Neuronal stem cell (in vitro differentiated cells): ENCODE data around the gene WWP2.

Source experiments
- DNase-seq: peaks from one replicate; pipeline ENCODE4 v3.0.0-alpha.2; 2013; ENCODE audit warnings: low spot score
- H2AFZ ChIP-seq: one replicate; pipeline ENCODE4 v1.6.1; 2013; ENCODE audit warnings: mild to moderate bottlenecking, low read length, inconsistent platforms
- H2AK5ac ChIP-seq: 2 replicates; pipeline ENCODE4 v1.6.1; 2013; ENCODE audit warnings: low read depth, mild to moderate bottlenecking, inconsistent platforms, low read length, moderate library complexity, mixed read lengths
- H2BK120ac ChIP-seq: 2 replicates; pipeline ENCODE4 v1.6.1; 2013; ENCODE audit warnings: low read depth, mild to moderate bottlenecking, inconsistent platforms, low read length, moderate library complexity, mixed read lengths
- H2BK12ac ChIP-seq: one replicate; pipeline ENCODE4 v1.6.1; 2013; ENCODE audit warnings: low read length, inconsistent platforms
- H2BK15ac ChIP-seq: 2 replicates; pipeline ENCODE4 v1.6.1; 2013; ENCODE audit warnings: mild to moderate bottlenecking, low read length, inconsistent platforms, mixed read lengths
- H2BK5ac ChIP-seq: one replicate; pipeline ENCODE4 v1.6.1; 2013; ENCODE audit warnings: inconsistent platforms, mild to moderate bottlenecking, low read length, moderate library complexity
- H3K14ac ChIP-seq: one replicate; pipeline ENCODE4 v1.6.1; 2013; ENCODE audit warnings: low read length, inconsistent platforms
- H3K18ac ChIP-seq: 2 replicates; pipeline ENCODE4 v1.6.1; 2013; ENCODE audit warnings: low read length, inconsistent platforms
- H3K23ac ChIP-seq: 2 replicates; pipeline ENCODE4 v1.6.1; 2013; ENCODE audit warnings: low read depth, mild to moderate bottlenecking, mixed read lengths, low read length, inconsistent platforms; ENCODE audit not compliant: poor library complexity
- H3K27ac ChIP-seq: replicated peaks from 3 replicates; pipeline ENCODE4 v1.5.1; 2013; ENCODE audit warnings: low read length, inconsistent platforms
- H3K27me3 ChIP-seq, 3 experiments: 2 replicates each; pipeline ENCODE4 v1.6.1; 2013; ENCODE audit warnings: low read length in 3 of 3, mild to moderate bottlenecking in 2 of 3, inconsistent platforms in 1 of 3, low read depth in 1 of 3, mixed read lengths in 1 of 3, moderate library complexity in 1 of 3; ENCODE audit not compliant: control insufficient read depth in 3 of 3, insufficient read depth in 3 of 3
- H3K36me3 ChIP-seq, 2 donors: replicated peaks in 1 of 2; 2 replicates each; pipeline ENCODE4 v1.6.1; 2013; ENCODE audit warnings: low read length in 2 of 2; ENCODE audit not compliant: control insufficient read depth in 2 of 2, insufficient read depth in 2 of 2
- H3K4ac ChIP-seq: 2 replicates; pipeline ENCODE4 v1.6.1; 2013; ENCODE audit warnings: inconsistent platforms, mild to moderate bottlenecking, low read length, moderate library complexity
- H3K4me1 ChIP-seq, 2 donors: 1 replicate in 1 of 2; 2 replicates in 1 of 2; pipeline ENCODE4 v1.6.1; 2013; ENCODE audit warnings: low read length in 2 of 2, low read depth in 1 of 2; ENCODE audit not compliant: control insufficient read depth in 2 of 2, insufficient read depth in 1 of 2
- H3K4me2 ChIP-seq: one replicate; pipeline ENCODE4 v1.6.1; 2013; ENCODE audit warnings: mild to moderate bottlenecking, low read length, inconsistent platforms; ENCODE audit not compliant: insufficient read depth, poor library complexity, severe bottlenecking
- H3K4me3 ChIP-seq, 2 donors: 2 replicates each; pipeline ENCODE4 v1.5.1; 2013; ENCODE audit warnings: low read length in 2 of 2, mild to moderate bottlenecking in 2 of 2, inconsistent platforms in 1 of 2, moderate library complexity in 1 of 2
- H3K79me1 ChIP-seq: one replicate; pipeline ENCODE4 v1.6.1; 2013; ENCODE audit warnings: low read depth, mild to moderate bottlenecking, inconsistent platforms, low read length, moderate library complexity
- H3K9ac ChIP-seq: one replicate; pipeline ENCODE4 v1.6.1; 2013; ENCODE audit warnings: mild to moderate bottlenecking, low read depth, low read length, inconsistent platforms; ENCODE audit not compliant: poor library complexity
- H3K9me3 ChIP-seq, 2 donors: replicated peaks in 1 of 2; 2 replicates each; pipeline versions ENCODE3 to v1.6.1; 2013; ENCODE audit warnings: low read length in 2 of 2, mild to moderate bottlenecking in 2 of 2, inconsistent platforms in 1 of 2, low read depth in 1 of 2, mixed read lengths in 1 of 2, moderate library complexity in 1 of 2; ENCODE audit not compliant: control insufficient read depth in 2 of 2, insufficient read depth in 1 of 2
- H4K8ac ChIP-seq: one replicate; pipeline ENCODE4 v1.6.1; 2013; ENCODE audit warnings: low read depth, mild to moderate bottlenecking, inconsistent platforms, low read length, moderate library complexity
- H4K91ac ChIP-seq: one replicate; pipeline ENCODE4 v1.6.1; 2013; ENCODE audit warnings: low read length, low read depth, mild to moderate bottlenecking, inconsistent platforms; ENCODE audit not compliant: poor library complexity
- WGBS, 2 donors: extraction: QIAGEN DNeasy Blood & Tissue Kit; methylation state at CpG; one replicate each; pipeline ENCODE4 v1.1.7; 2013; ENCODE audit warnings: missing lambda C conversion rate in 2 of 2, mixed read lengths in 1 of 2; ENCODE audit not compliant: insufficient read length in 2 of 2, insufficient replicate concordance in 1 of 2; ENCODE audit errors: extremely low coverage in 2 of 2; 5-methylcytosine and 5-hydroxymethylcytosine counted together

The WWP2 gene

GRCh38 chr16:69871708-69872107 is 109.6 kb downstream of the WWP2 start:
- H3K18ac ChIP-seq = no peak overlapping the region
- no peak overlapping the region for H3K9ac ChIP-seq
- H3K27me3 ChIP-seq = no peaks in the 10 kb centered on the region
- H2AK5ac ChIP-seq = no peak overlapping the region
- peaks cover 5 to 37% of the 10 kb centered on the region in 2 donors for H3K36me3 ChIP-seq
- peaks cover 3 to 14% of the 10 kb centered on the region in 2 donors for H3K9me3 ChIP-seq
- H2BK120ac ChIP-seq = no peak overlapping the region
- no peak overlapping the region for H3K14ac ChIP-seq
- no peak overlapping the region for H3K4me2 ChIP-seq
- no peak overlapping the region for H3K27ac ChIP-seq
- H3K79me1 ChIP-seq = no peaks in the 10 kb centered on the region
- H3K23ac ChIP-seq = no peak overlapping the region
- DNase-seq = no peak
- no peaks in the 10 kb centered on the region for H3K4me1 ChIP-seq
- H2BK5ac ChIP-seq = no peak overlapping the region
- H2AFZ ChIP-seq = no peak overlapping the region
- H2BK12ac ChIP-seq = no peak overlapping the region
- H4K8ac ChIP-seq = no peak overlapping the region
- H2BK15ac ChIP-seq = no peak overlapping the region
- no CpG with 5 or more reads among the region's 15 CpGs for WGBS, 2 donors
- no peak overlapping the region for H4K91ac ChIP-seq
- no peak overlapping the region for H3K4ac ChIP-seq
- no peak overlapping the region for H3K4me3 ChIP-seq

GRCh38 chr16:69872888-69873287 is 110.8 kb downstream of the WWP2 start:
- no peak overlapping the region for H3K27ac ChIP-seq
- no peak overlapping the region for H3K23ac ChIP-seq
- H3K4me2 ChIP-seq = no peak overlapping the region
- H2BK120ac ChIP-seq = no peak overlapping the region
- peaks cover 8 to 41% of the 10 kb centered on the region in 2 donors for H3K36me3 ChIP-seq
- WGBS, 2 donors = no CpG with 5 or more reads among the region's 7 CpGs
- H4K91ac ChIP-seq = no peak overlapping the region
- no peak overlapping the region for H3K4me3 ChIP-seq
- no peak overlapping the region for H2AK5ac ChIP-seq
- H3K27me3 ChIP-seq = no peaks in the 10 kb centered on the region
- no peak overlapping the region for H2BK12ac ChIP-seq
- no peak overlapping the region for H3K18ac ChIP-seq
- H4K8ac ChIP-seq = peak overlapping the region; percentile 49
- no peak overlapping the region for H2BK5ac ChIP-seq
- H2AFZ ChIP-seq = no peak overlapping the region
- no peak overlapping the region for H3K9ac ChIP-seq
- no peak overlapping the region for H2BK15ac ChIP-seq
- DNase-seq = no peak
- H3K79me1 ChIP-seq = no peaks in the 10 kb centered on the region
- H3K9me3 ChIP-seq = peaks cover 6 to 16% of the 10 kb centered on the region in 2 donors
- H3K4ac ChIP-seq = no peak overlapping the region
- H3K14ac ChIP-seq = peak overlapping the region; percentile 58
- no peaks in the 10 kb centered on the region for H3K4me1 ChIP-seq

GRCh38 chr16:69873783-69874182 is 111.7 kb downstream of the WWP2 start:
- H3K18ac ChIP-seq = no peak overlapping the region
- no peak overlapping the region for H2BK15ac ChIP-seq
- no peak overlapping the region for H2BK12ac ChIP-seq
- no peaks in the 10 kb centered on the region for H3K27me3 ChIP-seq
- no peak overlapping the region for H4K91ac ChIP-seq
- no peak overlapping the region for H3K14ac ChIP-seq
- WGBS, 2 donors = no CpG with 5 or more reads among the region's 3 CpGs
- no peak overlapping the region for H3K9ac ChIP-seq
- H3K4me3 ChIP-seq = no peak overlapping the region
- peaks cover 8 to 41% of the 10 kb centered on the region in 2 donors for H3K36me3 ChIP-seq
- no peak for DNase-seq
- H3K4me1 ChIP-seq = no peaks in the 10 kb centered on the region
- no peak overlapping the region for H2AK5ac ChIP-seq
- no peak overlapping the region for H3K27ac ChIP-seq
- H3K79me1 ChIP-seq = no peaks in the 10 kb centered on the region
- H3K4ac ChIP-seq = no peak overlapping the region
- no peak overlapping the region for H2BK120ac ChIP-seq
- H4K8ac ChIP-seq = no peak overlapping the region
- H3K23ac ChIP-seq = no peak overlapping the region
- peaks cover 3 to 16% of the 10 kb centered on the region in 2 donors for H3K9me3 ChIP-seq
- no peak overlapping the region for H3K4me2 ChIP-seq
- no peak overlapping the region for H2BK5ac ChIP-seq
- no peak overlapping the region for H2AFZ ChIP-seq

GRCh38 chr16:69874271-69874670 is 112.1 kb downstream of the WWP2 start:
- Histone ChIP-seq H3K27ac (no peak overlapping the region), H3K14ac (no peak overlapping the region), H3K4me3 (no peak overlapping the region), H3K79me1 (no peaks in the 10 kb centered on the region), H3K4me1 (no peaks in the 10 kb centered on the region), H4K8ac (no peak overlapping the region), H3K27me3 (no peaks in the 10 kb centered on the region), H4K91ac (no peak overlapping the region), H3K4ac (no peak overlapping the region), H2BK120ac (no peak overlapping the region), H2BK12ac (no peak overlapping the region), H3K36me3 (peaks cover 8 to 44% of the 10 kb centered on the region in 2 donors), H3K4me2 (no peak overlapping the region), H3K9ac (no peak overlapping the region), H3K9me3 (peaks cover 3 to 19% of the 10 kb centered on the region in 2 donors), H3K18ac (no peak overlapping the region), H3K23ac (no peak overlapping the region), H2BK15ac (no peak overlapping the region), H2AK5ac (no peak overlapping the region), H2BK5ac (no peak overlapping the region), H2AFZ (no peak overlapping the region)
- DNase-seq = no peak
- WGBS, 2 donors = no CpG with 5 or more reads among the region's 8 CpGs
